AG04449 (cell line): Measurements from ENCODE around the gene CHD5.

Experiments
- CTCF ChIA-PET: fragments of 350-600 bp; formaldehyde crosslinking; extraction: SDS; loops from one replicate; lab custom pipeline; 2021; ENCODE audit warnings: antibody characterized with exemption; lab: Yijun Ruan, JAX
- POLR2A ChIA-PET: fragments of 400-600, 350-600 bp; formaldehyde crosslinking; extraction: SDS; loops from one replicate; lab custom pipeline; 2020; ENCODE audit warnings: antibody characterized with exemption, inconsistent platforms; lab: Yijun Ruan, JAX
- DNase-seq: peaks from one replicate; pipeline ENCODE4 v3.0.0-alpha.2; 2010; ENCODE audit warnings: low read depth, low spot score
- H3K4me3 ChIP-seq: 2 replicates; pipeline ENCODE4 v1.5.1; 2011; ENCODE audit warnings: low read depth, mild to moderate bottlenecking, control low read depth, low read length
- TF ChIP-seq, protein P1 (sequence below): IDR thresholded peaks from one replicate; pipeline ENCODE4 v1.5.1; 2011; ENCODE audit warnings: mild to moderate bottlenecking, moderate library complexity, low read length, control low read depth, inconsistent platforms; ENCODE audit not compliant: insufficient read depth; ENCODE audit errors: missing control alignments

CHD5 gene

GRCh38 chr1:6184083-6184783 is 4.1 kb upstream of the CHD5 start:
- TF ChIP-seq, protein P1, sequence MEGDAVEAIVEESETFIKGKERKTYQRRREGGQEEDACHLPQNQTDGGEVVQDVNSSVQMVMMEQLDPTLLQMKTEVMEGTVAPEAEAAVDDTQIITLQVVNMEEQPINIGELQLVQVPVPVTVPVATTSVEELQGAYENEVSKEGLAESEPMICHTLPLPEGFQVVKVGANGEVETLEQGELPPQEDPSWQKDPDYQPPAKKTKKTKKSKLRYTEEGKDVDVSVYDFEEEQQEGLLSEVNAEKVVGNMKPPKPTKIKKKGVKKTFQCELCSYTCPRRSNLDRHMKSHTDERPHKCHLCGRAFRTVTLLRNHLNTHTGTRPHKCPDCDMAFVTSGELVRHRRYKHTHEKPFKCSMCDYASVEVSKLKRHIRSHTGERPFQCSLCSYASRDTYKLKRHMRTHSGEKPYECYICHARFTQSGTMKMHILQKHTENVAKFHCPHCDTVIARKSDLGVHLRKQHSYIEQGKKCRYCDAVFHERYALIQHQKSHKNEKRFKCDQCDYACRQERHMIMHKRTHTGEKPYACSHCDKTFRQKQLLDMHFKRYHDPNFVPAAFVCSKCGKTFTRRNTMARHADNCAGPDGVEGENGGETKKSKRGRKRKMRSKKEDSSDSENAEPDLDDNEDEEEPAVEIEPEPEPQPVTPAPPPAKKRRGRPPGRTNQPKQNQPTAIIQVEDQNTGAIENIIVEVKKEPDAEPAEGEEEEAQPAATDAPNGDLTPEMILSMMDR, result no peak
- DNase-seq, result no peak
- no peak overlapping the region for H3K4me3 ChIP-seq
- ChIA-PET POLR2A (interaction anchor here (1.4 kb wide), 1 partner anchor 14 kb away, joined by 3 read pairs; no protein-coding TSS in a partner anchor), CTCF (interaction anchor here (0.9 to 4.4 kb wide), 6 partner anchors 12 to 61 kb away, joined by 3 to 35 read pairs (median 8); partner anchors contain the start of gene RNF207)

- TF ChIP-seq, protein P1, result no peak
- H3K4me3 ChIP-seq, result no peak overlapping the region
- CTCF ChIA-PET, result interaction anchor here (0.9 to 4.4 kb wide), 7 partner anchors 8 to 130 kb away, joined by 3 to 35 read pairs (median 5); partner anchors contain the start of gene RNF207
- DNase-seq, result no peak
- POLR2A ChIA-PET, result no interaction called here
Measured at GRCh38 chr1:6183520-6183989, 3.4 kb upstream of the CHD5 start.

DNA sequence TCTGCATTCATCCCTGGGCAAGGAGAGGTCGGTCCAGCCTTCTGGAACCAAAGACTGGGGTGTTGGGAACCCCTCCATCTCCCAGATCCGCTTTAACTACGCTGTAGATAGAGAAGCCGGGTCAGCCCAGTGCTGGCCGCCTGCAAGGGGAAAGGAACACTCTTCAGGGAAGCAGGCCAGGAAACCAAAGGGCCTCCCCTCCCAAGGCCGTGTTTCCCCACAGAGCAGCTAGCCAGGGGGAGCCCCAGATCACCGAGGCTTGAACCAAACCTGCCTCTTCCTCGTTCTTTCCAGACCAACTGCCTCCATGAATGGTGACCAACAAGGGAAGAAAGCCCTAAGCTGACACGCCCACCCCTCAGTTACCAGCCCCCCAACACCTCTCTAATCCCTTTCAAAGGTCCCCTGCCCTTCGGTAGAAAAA is 1.2 kb upstream of the CHD5 start:
- TF ChIP-seq, protein P1, result no peak
- POLR2A ChIA-PET, result no interaction called here
- no peak overlapping the region for H3K4me3 ChIP-seq
- no peak for DNase-seq
- CTCF ChIA-PET, result interaction anchor here (1.1 kb wide), 1 partner anchor 188 kb away, joined by 3 read pairs; no protein-coding TSS in a partner anchor

- no peak for DNase-seq
- H3K4me3 ChIP-seq, result no peak overlapping the region
- POLR2A ChIA-PET, result no interaction called here
- CTCF ChIA-PET, result interaction anchor here (1.1 kb wide), 1 partner anchor 188 kb away, joined by 3 read pairs; no protein-coding TSS in a partner anchor
- TF ChIP-seq, protein P1, result no peak
Measured at GRCh38 chr1:6180707-6181311, 688 bp upstream of the CHD5 start.

- ChIA-PET CTCF (interaction anchor here (1.0 kb wide), 1 partner anchor 145 kb away, joined by 3 read pairs; no protein-coding TSS in a partner anchor), POLR2A (no interaction called here)
- TF ChIP-seq, protein P1, result no peak
- H3K4me3 ChIP-seq, result no peak overlapping the region
- DNase-seq, result no peak
Measured at GRCh38 chr1:6179564-6180175, 451 bp downstream of the CHD5 start.
